GM18868 (cell line): ENCODE results near the gene SCN8A.

Source experiments
- ATAC-seq: cut with Tn5 transposase; IDR thresholded peaks from one replicate; pipeline ENCODE4 v1.9.1; 2021; ENCODE audit warnings: mild to moderate bottlenecking, moderate library complexity; ENCODE audit not compliant: unreplicated experiment

Gene SCN8A

GRCh38 chr12:51811203-51812202, 220.5 kb downstream of the SCN8A start:
- ATAC-seq: no peak

GRCh38 chr12:51812871-51813270, 221.8 kb downstream of the SCN8A start:
- ATAC-seq: no peak

GRCh38 chr12:51813931-51814310, 222.9 kb downstream of the SCN8A start:
- no peak for ATAC-seq

GRCh38 chr12:51814311-51815088, 223.5 kb downstream of the SCN8A start:
- no peak for ATAC-seq

- no peak for ATAC-seq
Observed at GRCh38 chr12:51815571-51815970, 224.5 kb downstream of the SCN8A start.

GRCh38 chr12:51817027-51817953, 226.3 kb downstream of the SCN8A start:
- no peak for ATAC-seq

- no peak for ATAC-seq
Observed at GRCh38 chr12:51818086-51818485, 227.1 kb downstream of the SCN8A start.

GRCh38 chr12:51818566-51819300, 227.7 kb downstream of the SCN8A start:
- no peak for ATAC-seq

GRCh38 chr12:51819736-51820525, 228.9 kb downstream of the SCN8A start:
- no peak for ATAC-seq

- no peak for ATAC-seq
Observed at GRCh38 chr12:51820526-51821439, 229.8 kb downstream of the SCN8A start.

GRCh38 chr12:51821440-51822260, 230.6 kb downstream of the SCN8A start:
- no peak for ATAC-seq

GRCh38 chr12:51822261-51822616, 231.2 kb downstream of the SCN8A start:
- no peak for ATAC-seq

GRCh38 chr12:51822956-51823355, 231.9 kb downstream of the SCN8A start:
- no peak for ATAC-seq

- ATAC-seq: no peak
Observed at GRCh38 chr12:51823875-51824565, 233.0 kb downstream of the SCN8A start.

- ATAC-seq: no peak
Observed at GRCh38 chr12:51825216-51825615, 234.2 kb downstream of the SCN8A start.

- no peak for ATAC-seq
Observed at GRCh38 chr12:51826881-51827280, 235.8 kb downstream of the SCN8A start.
